B cell (primary cell): ENCODE measurements around the gene RNF34.

Experiments used
- CTCF ChIP-seq: fragments of 200-600 bp; IDR thresholded peaks from one replicate; pipeline ENCODE4 v1.8.0; 2022; ENCODE audit warnings: antibody characterized with exemption, mild to moderate bottlenecking
- EZH2 ChIP-seq: IDR thresholded peaks from 2 replicates; pipeline ENCODE4 v1.6.1; 2012; ENCODE audit warnings: borderline replicate concordance, low read depth, mild to moderate bottlenecking, moderate library complexity, low read length; ENCODE audit not compliant: insufficient read depth, poor library complexity, severe bottlenecking

GRCh38 chr12:121376754-121377697 lies 22.9 kb upstream of the RNF34 start:
- TF ChIP-seq CTCF, result no peak
- no peak for TF ChIP-seq EZH2
